Body of pancreas (tissue), 4 donors: ENCODE data around the gene MYH7B. TPM values are rescaled to one million over a fixed set of nuclear protein-coding genes. Genes with fewer than 3 reads are reported as not detected.

Source experiments
- ATAC-seq: fragments of 150-250 bp; one replicate; pipeline ENCODE4 v1.9.1; 2016
- DNase-seq, 4 donors: peaks; one replicate each; pipeline ENCODE4 v3.0.0-alpha.2; 2019
- H3K27ac ChIP-seq, 4 donors: fragments of 200-600 bp; sonication (generic); 1 replicate in 3 of 4; 2 replicates in 1 of 4; pipeline versions ENCODE4 v1.5.1 to v1.6.1; 2016 to 2019; ENCODE audit warnings: mild to moderate bottlenecking in 1 of 4, mixed read lengths in 1 of 4, moderate library complexity in 1 of 4
- H3K27me3 ChIP-seq, 2 donors: fragments of 200-600 bp; sonication (generic); one replicate each; pipeline ENCODE4 v1.6.0; 2016; ENCODE audit warnings: mild to moderate bottlenecking in 1 of 2
- H3K36me3 ChIP-seq, 2 donors: fragments of 200-600 bp; sonication (generic); replicated peaks in 1 of 2; 2 replicates each; pipeline ENCODE4 v1.5.1; 2016; ENCODE audit warnings: low read depth in 2 of 2; ENCODE audit not compliant: insufficient read depth in 1 of 2
- H3K4me1 ChIP-seq: fragments of 200-600 bp; sonication (generic); one replicate; pipeline ENCODE4 v1.6.0; 2016
- H3K4me3 ChIP-seq, 2 donors: fragments of 200-600 bp; sonication (generic); 1 replicate in 1 of 2; 2 replicates in 1 of 2; pipeline ENCODE4 v1.5.1; 2016 to 2019
- H3K9me3 ChIP-seq, 3 donors: fragments of 200-600 bp; sonication (generic); 1 replicate in 2 of 3; 2 replicates in 1 of 3; pipeline ENCODE4 v1.5.1; 2016
- CTCF ChIP-seq, 7 experiments: fragments of 450-650 bp in 4 of 7; fragments of 200-600 bp in 3 of 7; sonication (generic) in 3 of 7; IDR thresholded peaks; one replicate each; pipeline ENCODE4 v1.5.1; 2016 to 2019; ENCODE audit warnings: antibody characterized with exemption in 7 of 7
- POLR2A ChIP-seq, 3 donors: fragments of 450-650 bp; IDR thresholded peaks; one replicate each; pipeline ENCODE4 v1.6.1; 2016; ENCODE audit warnings: antibody characterized with exemption in 3 of 3, mild to moderate bottlenecking in 2 of 3
- WGBS, 2 donors: methylation state at CpG; one replicate each; pipeline ENCODE4 v1.1.5; 2017; 5-methylcytosine and 5-hydroxymethylcytosine counted together
- intact Hi-C: fragments of 100-400 bp; cut with DNase I; formaldehyde crosslinking; loops from one replicate; pipeline ENCODE4 v1.15.1; 2023
- total RNA-seq, 2 donors: library from RNA; depleted of rRNA; stranded (reverse); fragments of >200 nt; gene quantifications; one replicate each; pipeline ENCODE4 v1.1.0, GENCODE V29; 2016

The MYH7B gene
- total RNA-seq, 2 donors from 2014 or later, result 0.52 to 1.3 TPM

GRCh38 chr20:35000922-35001595 lies 45.4 kb downstream of the MYH7B start:
- Histone ChIP-seq H3K27me3 (no peaks in the 10 kb centered on the region), H3K4me3 (no peak overlapping the region), H3K4me1 (no peaks in the 10 kb centered on the region), H3K9me3 (no peaks in the 10 kb centered on the region), H3K27ac (no peak overlapping the region), H3K36me3 (peaks cover 26 to 58% of the 10 kb centered on the region in 2 donors)
- DNase-seq (no peak), ATAC-seq (no peak)
- 89 to 97% methylated on average over 24 to 28 of the region's 28 CpGs for WGBS, 2 donors
- TF ChIP-seq POLR2A (IDR thresholded peaks at IDR 0.05) (no peak), CTCF (IDR thresholded peaks at IDR 0.05) (no peak)
- intact Hi-C loops, result no loop called here

- WGBS, 2 donors, result 88 to 93% methylated on average over 14 to 15 of the region's 15 CpGs
- intact Hi-C loops, result no loop called here
- DNase-seq (no peak), ATAC-seq (no peak)
- Histone ChIP-seq H3K4me3 (no peak overlapping the region), H3K9me3 (no peaks in the 10 kb centered on the region), H3K27me3 (no peaks in the 10 kb centered on the region), H3K36me3 (peaks cover 26 to 59% of the 10 kb centered on the region in 2 donors), H3K4me1 (no peaks in the 10 kb centered on the region), H3K27ac (no peak overlapping the region)
- TF ChIP-seq CTCF (IDR thresholded peaks at IDR 0.05) (no peak), POLR2A (IDR thresholded peaks at IDR 0.05) (no peak)
Measured at GRCh38 chr20:35001596-35002362, 46.1 kb downstream of the MYH7B start.

DNA sequence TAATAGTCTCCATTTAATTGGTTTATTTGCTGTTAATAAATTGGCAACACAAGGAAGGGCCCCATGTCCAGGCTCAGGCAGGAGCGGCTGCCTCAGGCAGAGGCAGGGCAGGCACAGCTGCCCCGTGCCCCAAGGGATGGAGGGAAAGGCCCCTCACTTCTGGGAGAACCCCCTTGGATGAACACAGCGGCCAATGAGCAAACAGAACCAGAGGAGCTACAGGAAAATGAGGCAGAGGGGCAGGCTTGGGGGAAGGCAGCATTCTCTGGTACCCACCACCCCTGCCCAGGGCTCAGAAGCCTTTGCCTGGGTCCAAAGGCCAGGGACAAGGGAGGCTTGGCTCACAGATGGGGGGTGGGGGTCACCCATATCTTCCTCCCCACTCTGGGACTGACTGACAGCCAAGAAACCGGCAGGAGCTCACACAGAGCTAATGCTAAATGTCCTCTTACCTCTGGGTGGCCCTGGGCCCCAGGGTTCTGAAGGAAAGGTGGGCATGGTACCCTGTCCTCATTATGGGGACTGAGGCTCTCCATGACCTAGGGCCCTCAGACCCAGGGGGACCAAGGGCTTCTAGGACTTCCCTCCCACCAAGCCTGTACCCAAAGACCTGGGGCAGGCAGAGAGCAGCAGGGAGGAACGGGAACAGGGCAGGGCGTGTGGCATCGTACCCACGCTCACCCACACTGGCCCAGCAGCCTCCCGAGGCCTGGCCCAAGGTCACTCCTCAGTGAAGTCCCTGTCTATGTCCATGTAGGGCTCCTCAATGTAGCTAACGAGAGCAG lies 47.0 kb downstream of the MYH7B start:
- no peak for ATAC-seq
- 84 to 85% methylated on average over 3 to 9 of the region's 10 CpGs for WGBS, 2 donors
- DNase-seq, result no peak
- H3K4me3 ChIP-seq, result no peak overlapping the region
- intact Hi-C loops, result no loop called here
- H3K36me3 ChIP-seq, result peaks cover 26 to 64% of the 10 kb centered on the region in 2 donors
- H3K27ac ChIP-seq, result no peak overlapping the region
- no peaks in the 10 kb centered on the region for H3K27me3 ChIP-seq
- TF ChIP-seq POLR2A (IDR thresholded peaks at IDR 0.05), result no peak
- no peak for TF ChIP-seq CTCF (IDR thresholded peaks at IDR 0.05)
- no peaks in the 10 kb centered on the region for H3K4me1 ChIP-seq
- no peaks in the 10 kb centered on the region for H3K9me3 ChIP-seq

DNA sequence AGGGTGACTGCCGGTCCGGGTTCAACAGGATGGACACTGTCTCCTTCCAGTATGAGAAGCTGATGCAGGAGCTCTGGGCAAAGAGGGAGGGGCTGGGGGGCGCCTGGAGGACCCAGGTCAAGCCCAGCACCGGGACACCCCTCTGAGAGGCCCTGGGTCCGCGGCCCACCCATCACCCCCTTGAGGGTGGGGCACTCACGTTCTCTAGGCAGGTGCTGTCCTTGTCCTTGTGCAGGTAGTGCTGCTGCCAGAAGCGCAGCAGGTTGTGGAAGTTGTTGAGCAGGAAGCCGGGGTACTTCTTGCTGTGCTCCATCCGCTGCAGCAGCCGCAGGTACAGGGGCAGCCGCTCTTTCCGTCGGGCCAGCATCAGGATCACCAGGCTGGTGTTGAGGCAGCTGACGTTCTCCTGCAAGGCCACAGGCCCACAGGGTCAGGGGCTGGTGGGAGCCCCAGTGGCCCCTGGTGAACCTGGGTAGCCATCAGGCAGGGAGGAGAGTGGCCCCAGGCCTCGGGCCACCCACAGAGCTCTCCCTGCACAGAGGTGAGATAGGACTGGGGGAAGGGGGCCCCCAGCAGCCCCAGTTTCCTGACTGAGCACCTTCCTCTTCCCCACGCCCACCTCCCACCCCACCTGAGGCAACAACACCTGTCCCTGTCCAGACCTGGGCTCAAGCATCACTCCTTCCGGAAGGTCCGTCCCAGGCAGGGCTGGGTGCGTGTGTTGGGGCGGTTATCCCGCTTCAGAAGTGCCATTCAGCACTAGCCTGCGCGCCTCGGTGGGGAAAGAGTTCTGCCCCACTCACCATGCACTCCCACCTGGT lies 47.8 kb downstream of the MYH7B start:
- H3K27me3 ChIP-seq, result no peaks in the 10 kb centered on the region
- no peaks in the 10 kb centered on the region for H3K9me3 ChIP-seq
- peaks cover 26 to 71% of the 10 kb centered on the region in 2 donors for H3K36me3 ChIP-seq
- H3K4me1 ChIP-seq, result peaks cover 2% of the 10 kb centered on the region
- ATAC-seq (no peak), DNase-seq (peak in 1 of 4 donors; percentile 10)
- 94% methylated on average over 10 to 25 of the region's 25 CpGs for WGBS, 2 donors
- H3K27ac ChIP-seq, result no peak overlapping the region
- TF ChIP-seq POLR2A (IDR thresholded peaks at IDR 0.05) (no peak), CTCF (IDR thresholded peaks at IDR 0.05) (no peak)
- H3K4me3 ChIP-seq, result no peak overlapping the region
- intact Hi-C loops, result no loop called here
